ENCODE data around the gene MMAB.

- TF ChIP-seq CTCF (IDR thresholded peaks at IDR 0.05; ENCODE audit: low read depth, low read length) (no peak), EZH2phosphoT487 (IDR thresholded peaks at IDR 0.05; ENCODE audit: low read depth) (no peak)
Measured at GRCh38 chr12:109607618-109608017, 34.3 kb upstream of the MMAB start.

Measured in OCI-LY3 (cell line).